AG10803 (cell line): ENCODE measurements around the gene DIPK1B.
A peak's percentile ranks its signal among the peaks of the same experiment; 100 is the strongest.

Experiments
- DNase-seq: peaks from one replicate; pipeline ENCODE4 v3.0.0; 2010; ENCODE audit warnings: low read depth
- H3K4me3 ChIP-seq: 2 replicates; pipeline ENCODE4 v1.5.1; 2011; ENCODE audit warnings: mild to moderate bottlenecking, low read length, control low read depth
- TF ChIP-seq, protein P1 (sequence below): conservative IDR thresholded peaks from 2 replicates; pipeline ENCODE4 v1.5.1; 2011; ENCODE audit warnings: mild to moderate bottlenecking, low read length, control low read depth, inconsistent platforms

The DIPK1B gene

DNA sequence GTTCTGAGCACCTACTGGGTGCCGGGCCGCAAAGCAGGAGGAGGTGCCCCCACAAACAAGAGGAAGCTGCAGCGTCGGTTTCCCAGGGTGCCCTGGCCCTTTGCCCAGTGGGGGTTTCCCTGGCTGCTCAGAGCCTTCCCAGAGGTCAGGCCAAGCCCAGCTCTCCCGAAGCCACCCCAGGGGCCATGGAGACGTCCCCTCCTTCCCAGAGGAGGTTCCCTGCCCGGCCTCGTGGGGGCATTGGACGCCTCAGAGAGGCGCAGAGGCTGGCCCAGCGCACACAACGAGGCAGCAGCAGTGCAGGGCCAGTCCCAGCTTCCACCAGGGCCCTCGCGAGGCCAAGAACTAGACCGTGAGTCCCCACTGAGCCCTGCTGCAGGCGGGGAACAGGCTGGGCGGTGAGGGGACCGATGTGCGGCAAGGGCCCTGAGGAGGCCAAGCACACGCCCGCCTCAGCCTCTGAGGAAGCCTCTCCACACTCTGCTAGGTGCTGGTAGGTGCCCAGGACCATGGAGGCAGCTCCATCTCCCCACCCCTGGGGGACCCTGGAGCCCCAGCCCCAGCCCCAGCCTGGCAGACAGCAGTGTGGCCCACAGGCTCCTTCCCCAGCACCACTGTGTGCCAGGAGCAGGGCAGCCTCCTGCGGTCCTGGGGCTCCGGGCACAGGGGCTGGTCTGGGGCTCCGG is 7.0 kb downstream of the DIPK1B start:
- no peak for DNase-seq
- TF ChIP-seq, protein P1, sequence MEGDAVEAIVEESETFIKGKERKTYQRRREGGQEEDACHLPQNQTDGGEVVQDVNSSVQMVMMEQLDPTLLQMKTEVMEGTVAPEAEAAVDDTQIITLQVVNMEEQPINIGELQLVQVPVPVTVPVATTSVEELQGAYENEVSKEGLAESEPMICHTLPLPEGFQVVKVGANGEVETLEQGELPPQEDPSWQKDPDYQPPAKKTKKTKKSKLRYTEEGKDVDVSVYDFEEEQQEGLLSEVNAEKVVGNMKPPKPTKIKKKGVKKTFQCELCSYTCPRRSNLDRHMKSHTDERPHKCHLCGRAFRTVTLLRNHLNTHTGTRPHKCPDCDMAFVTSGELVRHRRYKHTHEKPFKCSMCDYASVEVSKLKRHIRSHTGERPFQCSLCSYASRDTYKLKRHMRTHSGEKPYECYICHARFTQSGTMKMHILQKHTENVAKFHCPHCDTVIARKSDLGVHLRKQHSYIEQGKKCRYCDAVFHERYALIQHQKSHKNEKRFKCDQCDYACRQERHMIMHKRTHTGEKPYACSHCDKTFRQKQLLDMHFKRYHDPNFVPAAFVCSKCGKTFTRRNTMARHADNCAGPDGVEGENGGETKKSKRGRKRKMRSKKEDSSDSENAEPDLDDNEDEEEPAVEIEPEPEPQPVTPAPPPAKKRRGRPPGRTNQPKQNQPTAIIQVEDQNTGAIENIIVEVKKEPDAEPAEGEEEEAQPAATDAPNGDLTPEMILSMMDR: no peak
- no peak overlapping the region for H3K4me3 ChIP-seq

DNA sequence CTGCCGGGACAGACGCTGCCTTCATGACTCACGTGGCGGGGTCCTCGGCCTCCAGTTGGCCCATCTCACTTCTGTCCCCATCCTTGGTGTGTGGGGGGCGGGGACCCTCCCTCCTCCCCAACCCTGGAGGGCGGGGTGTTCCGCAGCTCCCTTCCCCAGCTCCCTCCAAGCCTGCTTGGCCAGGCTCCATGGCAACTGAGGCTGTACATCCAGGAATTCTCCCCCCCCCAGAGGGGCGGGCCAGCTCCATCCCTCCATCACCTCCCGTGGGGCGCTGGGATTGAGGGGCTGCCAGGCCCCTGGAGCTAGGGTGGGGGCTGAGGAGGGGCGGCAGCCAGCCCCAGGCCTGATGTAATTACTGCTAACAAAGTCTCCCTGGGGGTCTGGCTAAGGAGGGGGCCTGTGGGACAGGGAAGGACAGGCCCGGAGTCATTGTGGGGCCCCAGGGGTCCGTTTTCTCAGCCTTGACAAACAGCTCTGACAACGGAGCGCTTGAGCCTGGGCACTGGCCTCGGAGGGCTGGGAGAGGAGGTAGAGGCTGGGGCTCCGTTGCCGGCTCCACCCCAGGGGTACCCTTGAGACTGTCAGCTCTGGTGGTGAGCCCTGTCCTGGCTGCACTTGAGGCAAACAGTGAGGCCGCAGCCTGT is 8.0 kb downstream of the DIPK1B start:
- DNase-seq: no peak
- TF ChIP-seq, protein P1: no peak
- no peak overlapping the region for H3K4me3 ChIP-seq

DNA sequence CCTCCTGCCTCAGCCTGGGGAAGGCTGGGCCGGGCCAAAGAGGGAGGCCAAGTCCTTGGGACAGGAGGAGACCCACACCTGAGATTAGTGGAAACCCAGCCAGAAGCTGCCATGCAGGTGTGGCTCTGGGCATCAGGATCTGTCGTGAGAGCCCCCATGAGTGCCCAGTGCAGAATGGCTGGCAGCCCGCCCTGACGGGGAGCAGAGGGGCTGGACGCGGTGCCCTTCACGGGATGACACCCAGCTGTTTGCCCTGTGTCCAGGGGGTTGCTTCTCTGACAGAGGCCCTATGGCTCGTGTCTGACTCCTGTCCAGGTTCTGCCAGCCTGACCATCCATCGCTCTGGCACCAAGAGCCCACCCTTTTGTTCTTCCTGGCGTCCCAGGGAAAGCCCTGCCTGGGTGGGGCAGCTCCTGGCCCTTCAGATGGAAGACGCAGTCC is 8.5 kb downstream of the DIPK1B start:
- H3K4me3 ChIP-seq: no peak overlapping the region
- TF ChIP-seq, protein P1: no peak
- no peak for DNase-seq

DNA sequence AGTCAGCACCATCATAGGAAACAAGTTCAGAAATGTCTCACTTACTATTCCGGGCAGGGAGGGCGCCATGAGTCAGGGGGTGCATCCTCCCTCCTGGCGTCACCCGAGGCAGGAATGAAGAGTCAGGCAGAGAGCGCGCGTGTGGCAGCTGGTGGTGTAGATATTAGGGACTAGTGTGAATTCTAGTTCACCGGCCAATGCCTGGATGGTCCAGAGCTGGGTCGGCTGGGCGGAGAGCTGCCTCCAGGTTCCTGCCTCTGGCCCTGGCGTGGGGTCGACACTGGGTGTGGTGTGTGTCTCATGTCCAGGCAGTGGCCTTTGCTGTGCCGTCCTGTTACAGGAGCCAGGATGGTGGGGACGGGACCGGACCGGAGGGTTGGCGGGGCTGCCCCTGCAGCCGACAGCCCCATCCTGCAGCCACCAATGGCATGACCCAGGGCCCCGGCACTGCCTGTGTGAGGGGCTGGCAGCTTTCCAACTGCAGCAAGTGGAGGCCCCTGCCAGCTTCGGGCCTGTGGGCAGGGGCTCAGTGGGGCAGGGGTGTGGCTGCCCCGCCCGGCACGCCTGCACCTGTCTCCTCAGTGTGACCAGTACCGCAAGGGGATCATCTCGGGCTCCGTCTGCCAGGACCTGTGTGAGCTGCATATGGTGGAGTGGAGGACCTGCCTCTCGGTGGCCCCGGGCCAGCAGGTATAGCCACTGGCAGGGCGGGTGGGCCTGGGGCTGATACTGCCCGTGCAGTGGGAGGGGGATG is 9.1 kb downstream of the DIPK1B start:
- H3K4me3 ChIP-seq: no peak overlapping the region
- DNase-seq: peak; percentile 34

DNA sequence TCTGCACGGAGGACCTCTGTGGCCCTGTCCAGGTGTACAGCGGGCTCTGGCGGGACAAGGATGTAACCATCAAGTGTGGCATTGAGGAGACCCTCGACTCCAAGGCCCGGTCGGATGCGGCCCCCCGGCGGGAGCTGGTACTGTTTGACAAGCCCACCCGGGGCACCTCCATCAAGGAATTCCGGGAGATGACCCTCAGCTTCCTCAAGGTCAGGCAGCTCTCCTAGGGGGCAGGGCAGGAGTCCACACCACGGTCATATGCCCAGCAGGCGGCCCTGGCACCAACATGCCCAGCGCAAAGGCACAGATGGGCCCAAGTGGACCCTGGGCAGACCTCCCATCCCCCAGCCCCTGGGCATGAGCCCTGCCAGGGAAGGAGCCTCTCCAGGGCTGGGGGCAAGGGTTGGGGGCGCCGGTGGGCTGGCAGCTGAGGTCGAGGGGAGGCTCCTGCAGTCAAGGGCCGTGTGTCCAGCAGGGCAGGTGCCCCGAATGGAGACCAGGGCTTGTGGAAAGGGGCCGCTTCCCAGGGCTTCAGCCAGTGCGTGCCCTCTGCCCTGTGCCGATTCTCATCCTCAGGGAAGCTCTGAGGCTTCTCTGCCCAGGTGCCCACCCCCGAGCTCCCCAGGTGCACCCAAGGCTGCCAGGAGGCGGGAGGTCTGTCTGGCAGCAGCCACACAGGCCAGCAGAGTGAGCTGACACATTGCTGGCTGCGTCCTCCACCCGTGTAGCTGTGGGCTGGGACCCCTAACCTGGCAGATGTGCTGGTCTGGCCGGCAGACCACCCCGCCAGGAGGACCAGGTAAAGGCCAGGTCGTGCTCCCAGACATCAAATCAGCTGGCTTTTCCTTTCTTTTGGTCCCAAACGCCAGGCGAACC is 10.0 kb downstream of the DIPK1B start:
- TF ChIP-seq, protein P1: no peak
- no peak overlapping the region for H3K4me3 ChIP-seq
- no peak for DNase-seq

More for the DNA sequence above, 9.1 kb downstream of the DIPK1B start:
- TF ChIP-seq, protein P1: no peak

DNA sequence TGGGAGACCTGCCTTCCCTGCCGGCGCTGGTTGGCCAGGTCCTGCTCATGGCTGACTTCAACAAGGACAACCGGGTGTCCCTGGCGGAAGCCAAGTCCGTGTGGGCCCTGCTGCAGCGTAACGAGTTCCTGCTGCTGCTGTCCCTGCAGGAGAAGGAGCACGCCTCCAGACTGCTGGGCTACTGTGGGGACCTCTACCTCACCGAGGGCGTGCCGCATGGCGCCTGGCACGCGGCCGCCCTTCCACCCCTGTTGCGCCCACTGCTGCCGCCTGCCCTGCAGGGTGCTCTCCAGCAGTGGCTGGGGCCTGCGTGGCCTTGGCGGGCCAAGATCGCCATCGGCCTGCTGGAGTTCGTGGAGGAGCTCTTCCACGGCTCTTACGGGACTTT is 10.6 kb downstream of the DIPK1B start:
- DNase-seq: no peak
- TF ChIP-seq, protein P1: no peak
- H3K4me3 ChIP-seq: no peak overlapping the region
